AG09319 (cell line): ENCODE results near the gene FRAS1.
"Not testable (repeated sequence)": the region's sequence is repeated elsewhere in the genome, so short reads cannot be mapped to it uniquely, and the experiment has no call there.

Experiments used
- DNase-seq: peaks from one replicate; pipeline ENCODE4 v3.0.0-alpha.2; 2010; ENCODE audit warnings: low read depth; ENCODE audit errors: extremely low read depth
- CTCF ChIP-seq: IDR thresholded peaks from 2 replicates; pipeline ENCODE4 v1.5.1; 2011; ENCODE audit warnings: low read depth, mild to moderate bottlenecking, inconsistent platforms, low read length, moderate library complexity

The FRAS1 gene

GRCh38 chr4:78235800-78236199 is 178.7 kb downstream of the FRAS1 start:
- TF ChIP-seq CTCF = no peak
- no peak for DNase-seq

- no peak for DNase-seq
Observed at GRCh38 chr4:78237360-78237759, 180.2 kb downstream of the FRAS1 start.

GRCh38 chr4:78242071-78242470 is 184.9 kb downstream of the FRAS1 start:
- no peak for TF ChIP-seq CTCF
- no peak for DNase-seq

More at GRCh38 chr4:78237360-78237759, 180.2 kb downstream of the FRAS1 start:
- TF ChIP-seq CTCF = no peak

- DNase-seq = no peak
Observed at GRCh38 chr4:78244705-78245485, 187.8 kb downstream of the FRAS1 start.

GRCh38 chr4:78247536-78248285 is 190.6 kb downstream of the FRAS1 start:
- DNase-seq = no peak
- TF ChIP-seq CTCF = no peak

More at GRCh38 chr4:78244705-78245485, 187.8 kb downstream of the FRAS1 start:
- TF ChIP-seq CTCF = no peak

- TF ChIP-seq CTCF = no peak
- DNase-seq = no peak
Observed at GRCh38 chr4:78250500-78250899, 193.4 kb downstream of the FRAS1 start.

- not testable (repeated sequence) for DNase-seq
Observed at GRCh38 chr4:78252773-78253172, 195.7 kb downstream of the FRAS1 start.
